Esophagus muscularis mucosa (tissue), 4 donors: ENCODE measurements around the gene ZNF672. TPM values are rescaled to one million over a fixed set of nuclear protein-coding genes. Genes with fewer than 3 reads are reported as not detected.

Experiments used
- DNase-seq: peaks from one replicate; pipeline ENCODE4 v3.0.0-alpha.2; 2017; ENCODE audit errors: extremely low spot score
- H3K27ac ChIP-seq, 4 donors: fragments of 200-600 bp; sonication (generic); replicated peaks in 1 of 4; 1 replicate in 3 of 4; 2 replicates in 1 of 4; pipeline ENCODE4 v1.5.1; 2016 to 2019; ENCODE audit warnings: mild to moderate bottlenecking in 1 of 4
- H3K27me3 ChIP-seq, 4 donors: fragments of 200-600 bp; sonication (generic); one replicate each; pipeline versions ENCODE4 v1.5.1 to v1.6.0; 2016 to 2019
- H3K36me3 ChIP-seq, 4 donors: fragments of 200-600 bp; sonication (generic); one replicate each; pipeline ENCODE4 v1.5.1; 2016 to 2019
- H3K4me1 ChIP-seq, 4 donors: fragments of 200-600 bp; sonication (generic); one replicate each; pipeline ENCODE4 v1.5.1; 2016 to 2019
- H3K4me3 ChIP-seq, 4 donors: fragments of 200-600 bp; sonication (generic); 1 replicate in 2 of 4; 2 replicates in 2 of 4; pipeline ENCODE4 v1.5.1; 2016 to 2019; ENCODE audit warnings: mild to moderate bottlenecking in 4 of 4, moderate library complexity in 1 of 4
- H3K9me3 ChIP-seq, 4 donors: fragments of 200-600 bp; sonication (generic); 1 replicate in 3 of 4; 2 replicates in 1 of 4; pipeline ENCODE4 v1.5.1; 2016 to 2019
- EP300 ChIP-seq: sonication (generic); formaldehyde crosslinking; IDR thresholded peaks from one replicate; pipeline ENCODE4 v1.6.1; 2017; ENCODE audit warnings: antibody characterized with exemption
- POLR2A ChIP-seq: fragments of 450-650 bp; IDR thresholded peaks from one replicate; pipeline ENCODE4 v1.6.1; 2017; ENCODE audit warnings: antibody characterized with exemption, moderate library complexity, mild to moderate bottlenecking, low read depth
- POLR2AphosphoS5 ChIP-seq, 2 donors: sonication (generic); formaldehyde crosslinking; IDR thresholded peaks; one replicate each; pipeline ENCODE4 v1.6.1; 2017; ENCODE audit warnings: antibody characterized with exemption in 2 of 2
- WGBS: methylation state at CpG from one replicate; pipeline ENCODE4 v1.1.5; 2018; 5-methylcytosine and 5-hydroxymethylcytosine counted together
- intact Hi-C: fragments of 100-400 bp; cut with DNase I; formaldehyde crosslinking; loops from one replicate; pipeline ENCODE4 v1.15.1; 2023
- small RNA-seq, 3 donors: library from RNA; depleted of rRNA; stranded (forward); fragments of <200 nt; gene quantifications; one replicate each; pipeline ENCODE3, GENCODE V24; 2016
- total RNA-seq, 4 donors: library from RNA; depleted of rRNA; stranded (reverse); fragments of >200 nt; gene quantifications; one replicate each; pipeline versions ENCODE4 v1.1.0 to v1.2.1, GENCODE V29; 2016
- TF ChIP-seq, protein P1 (sequence below), 3 experiments: fragments of 200-600 bp in 2 of 3; fragments of 450-650 bp in 1 of 3; sonication (generic) in 2 of 3; IDR thresholded peaks; one replicate each; pipeline ENCODE4 v1.5.1; 2017 to 2019; ENCODE audit warnings: antibody characterized with exemption in 3 of 3, mild to moderate bottlenecking in 2 of 3, moderate library complexity in 1 of 3

Gene ZNF672
- total RNA-seq, 4 donors from 2014 or later: 30.3 to 46.4 (median 39.3) TPM

GRCh38 chr1:248894837-248895236 is 56.8 kb downstream of the ZNF672 start:
- intact Hi-C loops: no loop called here
- H3K27me3 ChIP-seq: peaks cover 0 to 17% (median 0%) of the 10 kb centered on the region in 4 donors
- no peaks in the 10 kb centered on the region for H3K9me3 ChIP-seq
- H3K4me1 ChIP-seq: no peaks in the 10 kb centered on the region
- H3K27ac ChIP-seq: no peak overlapping the region
- H3K4me3 ChIP-seq: no peak overlapping the region
- no peak for DNase-seq
- TF ChIP-seq, protein P1, sequence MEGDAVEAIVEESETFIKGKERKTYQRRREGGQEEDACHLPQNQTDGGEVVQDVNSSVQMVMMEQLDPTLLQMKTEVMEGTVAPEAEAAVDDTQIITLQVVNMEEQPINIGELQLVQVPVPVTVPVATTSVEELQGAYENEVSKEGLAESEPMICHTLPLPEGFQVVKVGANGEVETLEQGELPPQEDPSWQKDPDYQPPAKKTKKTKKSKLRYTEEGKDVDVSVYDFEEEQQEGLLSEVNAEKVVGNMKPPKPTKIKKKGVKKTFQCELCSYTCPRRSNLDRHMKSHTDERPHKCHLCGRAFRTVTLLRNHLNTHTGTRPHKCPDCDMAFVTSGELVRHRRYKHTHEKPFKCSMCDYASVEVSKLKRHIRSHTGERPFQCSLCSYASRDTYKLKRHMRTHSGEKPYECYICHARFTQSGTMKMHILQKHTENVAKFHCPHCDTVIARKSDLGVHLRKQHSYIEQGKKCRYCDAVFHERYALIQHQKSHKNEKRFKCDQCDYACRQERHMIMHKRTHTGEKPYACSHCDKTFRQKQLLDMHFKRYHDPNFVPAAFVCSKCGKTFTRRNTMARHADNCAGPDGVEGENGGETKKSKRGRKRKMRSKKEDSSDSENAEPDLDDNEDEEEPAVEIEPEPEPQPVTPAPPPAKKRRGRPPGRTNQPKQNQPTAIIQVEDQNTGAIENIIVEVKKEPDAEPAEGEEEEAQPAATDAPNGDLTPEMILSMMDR (IDR thresholded peaks at IDR 0.05): no peak
- TF ChIP-seq POLR2A: no peak
- H3K36me3 ChIP-seq: no peaks in the 10 kb centered on the region

DNA sequence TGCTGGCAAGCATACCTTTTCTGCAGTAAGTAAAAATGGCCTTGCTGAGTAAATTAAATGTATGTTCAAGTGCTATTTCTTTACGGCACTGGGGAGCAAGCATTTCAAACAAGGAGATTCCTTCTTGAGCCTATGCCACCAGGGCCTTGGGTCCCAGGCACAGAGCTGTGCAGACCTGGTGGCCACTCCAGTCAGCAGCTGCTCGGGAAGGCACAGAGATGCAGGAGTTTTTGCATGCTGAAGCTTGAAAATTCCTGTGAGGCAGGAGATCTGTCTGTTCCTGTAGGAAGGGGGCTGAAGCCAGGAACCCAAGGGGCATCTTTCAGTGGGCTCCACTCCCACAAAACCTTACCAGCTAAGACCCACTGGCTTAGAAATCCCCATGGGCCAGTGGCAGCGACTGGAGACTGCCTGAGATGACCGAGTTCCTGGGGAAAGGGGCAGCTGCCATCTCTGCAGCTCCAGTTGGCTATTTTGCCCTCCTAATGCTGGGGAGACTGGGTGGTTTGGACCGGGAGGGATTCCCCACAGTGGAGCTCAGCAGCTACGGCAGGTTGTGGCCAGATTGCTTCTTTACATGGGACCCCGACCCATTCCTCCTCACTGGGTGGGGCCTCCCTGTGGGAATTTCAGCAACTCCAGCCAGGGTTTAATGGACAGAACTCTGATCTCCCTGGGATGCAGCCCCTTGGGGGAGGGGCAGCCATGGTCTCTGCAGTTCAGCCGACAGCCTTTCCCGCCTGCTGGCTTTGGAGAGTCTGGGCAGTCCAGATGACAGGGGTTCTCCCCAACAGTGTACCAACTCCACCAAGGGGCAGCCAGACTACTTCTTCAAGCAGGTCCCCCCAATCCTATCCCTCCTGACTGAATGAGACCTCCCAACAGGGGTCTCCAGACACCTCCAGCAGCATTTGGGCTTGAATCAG is 59.7 kb downstream of the ZNF672 start:
- Histone ChIP-seq H3K4me1 (no peaks in the 10 kb centered on the region), H3K27ac (no peak overlapping the region), H3K27me3 (peaks cover 0 to 17% (median 0%) of the 10 kb centered on the region in 4 donors), H3K9me3 (no peaks in the 10 kb centered on the region), H3K4me3 (no peak overlapping the region), H3K36me3 (no peaks in the 10 kb centered on the region)
- intact Hi-C loops: no loop called here
- no peak for TF ChIP-seq POLR2AphosphoS5 (IDR thresholded peaks at IDR 0.05)
- no peak for TF ChIP-seq EP300
- TF ChIP-seq, protein P1 (IDR thresholded peaks at IDR 0.05): no peak
- TF ChIP-seq POLR2A: no peak
- WGBS: 74% methylated on average over 8 of the region's 9 CpGs
- no peak for DNase-seq

Small RNA genes lying within 50 kb of the gene (small RNA-seq; reads per million reads assigned to genes)
- gene MIR3124: 0 reads per million in 3 donors

Other genes starting within 250 kb of the ZNF672 start
- not detected for gene OR2T10, start 240.5 kb upstream of the ZNF672 start, total RNA-seq
- gene OR2T11, start 203.1 kb upstream of the ZNF672 start, total RNA-seq: not detected
- gene OR2T35, start 192.9 kb upstream of the ZNF672 start, total RNA-seq: not detected
- gene OR2T27, start 182.7 kb upstream of the ZNF672 start, total RNA-seq: not detected
- gene OR14I1, start 135.5 kb upstream of the ZNF672 start, total RNA-seq: not detected
- gene LYPD8, start 82.5 kb upstream of the ZNF672 start, total RNA-seq: under 1 TPM in 1 of 4 donors, not detected in 3; 0.57 TPM
- 10 to 100 TPM; 19.9 to 36.2 (median 28.3) TPM for gene SH3BP5L, start 12.3 kb upstream of the ZNF672 start, total RNA-seq
- 10 to 100 TPM; 19.4 to 37.3 (median 30.5) TPM for gene ZNF692, start 20.9 kb downstream of the ZNF672 start, total RNA-seq
- gene PGBD2, start 68.0 kb downstream of the ZNF672 start, total RNA-seq: 1 to 10 TPM; 3.1 to 5.6 (median 4.1) TPM